B cell (primary cell): Measurements from ENCODE around the gene RIMBP2. TPM values are rescaled to one million over a fixed set of nuclear protein-coding genes. Genes with fewer than 3 reads are reported as not detected.

Source experiments
- ATAC-seq: fragments of 200-7000 bp; cut with Tn5 transposase; one replicate; pipeline ENCODE4 v1.10.0; 2021; ENCODE audit warnings: low read depth, mild to moderate bottlenecking, moderate number of reproducible peaks, moderate library complexity
- CTCF ChIA-PET: fragments of 350-600 bp; sonication (Branson Sonifier 250); formaldehyde crosslinking; loops from one replicate; lab custom pipeline; 2021; ENCODE audit warnings: antibody characterized with exemption, inconsistent platforms; lab: Charles Lee
- POLR2A ChIA-PET: fragments of 350-600 bp; sonication (Branson Sonifier 250); formaldehyde crosslinking; loops from one replicate; lab custom pipeline; 2021; ENCODE audit warnings: antibody characterized with exemption; lab: Charles Lee
- DNase-seq: peaks from one replicate; pipeline ENCODE4 v3.0.0; 2013
- H2AFZ ChIP-seq: 2 replicates; pipeline ENCODE4 v1.6.1; 2012; ENCODE audit warnings: mild to moderate bottlenecking, low read depth, low read length; ENCODE audit not compliant: insufficient read depth, poor library complexity, severe bottlenecking
- H3K27ac ChIP-seq, 2 donors: 1 replicate in 1 of 2; 2 replicates in 1 of 2; pipeline ENCODE4 v1.5.1; 2012 to 2013; ENCODE audit warnings: low read length in 2 of 2, mild to moderate bottlenecking in 2 of 2, moderate library complexity in 1 of 2
- H3K27me3 ChIP-seq, 4 experiments: fragments of 200-600 bp in 1 of 4; sonication (generic) in 1 of 4; replicated peaks in 1 of 4; 1 replicate in 2 of 4; 2 replicates in 2 of 4; pipeline versions ENCODE4 v1.6.1 to v1.7.0; 2013 to 2016; ENCODE audit warnings: low read length in 3 of 4, mild to moderate bottlenecking in 2 of 4, mixed read lengths in 1 of 4, moderate library complexity in 1 of 4; ENCODE audit not compliant: insufficient read depth in 4 of 4, control insufficient read depth in 3 of 4; ENCODE audit errors: control extremely low read depth in 1 of 4
- H3K36me3 ChIP-seq, 2 experiments: replicated peaks in 1 of 2; 1 replicate in 1 of 2; 2 replicates in 1 of 2; pipeline versions ENCODE4 v1.6.1 to v1.7.1; 2013; ENCODE audit warnings: low read length in 1 of 2; ENCODE audit not compliant: insufficient read depth in 2 of 2, control insufficient read depth in 1 of 2; ENCODE audit errors: control extremely low read depth in 1 of 2, extremely low read depth in 1 of 2
- H3K4me1 ChIP-seq, 2 donors: fragments of 200-600 bp in 1 of 2; sonication (generic) in 1 of 2; 1 replicate in 1 of 2; 2 replicates in 1 of 2; pipeline versions ENCODE4 v1.5.1 to v1.6.1; 2013 to 2017; ENCODE audit warnings: low read length in 2 of 2; ENCODE audit not compliant: control insufficient read depth in 2 of 2, insufficient read depth in 2 of 2
- H3K4me2 ChIP-seq: replicated peaks from 2 replicates; pipeline ENCODE3; 2012; ENCODE audit warnings: mild to moderate bottlenecking, low read depth, low read length; ENCODE audit not compliant: poor library complexity, severe bottlenecking
- H3K4me3 ChIP-seq, 5 experiments: fragments of 200-600 bp in 1 of 5; sonication (generic) in 1 of 5; 1 replicate in 3 of 5; 2 replicates in 2 of 5; pipeline versions ENCODE4 v1.5.1 to v1.7.0; 2011 to 2016; ENCODE audit warnings: low read length in 4 of 5, mild to moderate bottlenecking in 4 of 5, low read depth in 2 of 5, control low read depth in 1 of 5, moderate library complexity in 1 of 5; ENCODE audit not compliant: insufficient read depth in 1 of 5; ENCODE audit errors: control extremely low read depth in 1 of 5, extremely low read depth in 1 of 5
- H3K79me2 ChIP-seq: fragments of 200-600 bp; sonication (generic); one replicate; pipeline ENCODE4 v1.6.0; 2016; ENCODE audit warnings: low read length; ENCODE audit not compliant: control insufficient read depth, insufficient read depth
- H3K9ac ChIP-seq: fragments of 200-600 bp; sonication (generic); 2 replicates; pipeline ENCODE4 v1.6.1; 2017; ENCODE audit warnings: mild to moderate bottlenecking, low read length, moderate library complexity
- H3K9me3 ChIP-seq, 3 donors: one replicate each; pipeline versions ENCODE4 v1.6.1 to v1.7.1; 2013; ENCODE audit warnings: low read length in 2 of 3; ENCODE audit not compliant: control insufficient read depth in 2 of 3, insufficient read depth in 1 of 3; ENCODE audit errors: control extremely low read depth in 1 of 3
- H4K20me1 ChIP-seq: 2 replicates; pipeline ENCODE4 v1.6.0; 2012; ENCODE audit warnings: mild to moderate bottlenecking, low read length; ENCODE audit not compliant: insufficient read depth, control insufficient read depth, poor library complexity, severe bottlenecking
- H3K27ac Mint-ChIP-seq: one replicate; pipeline ENCODE4 v1.8.0; 2021; ENCODE audit warnings: mixed read lengths
- H3K27me3 Mint-ChIP-seq: one replicate; pipeline ENCODE4 v1.8.0; 2021; ENCODE audit warnings: mixed read lengths
- H3K4me1 Mint-ChIP-seq: one replicate; pipeline ENCODE4 v1.8.0; 2021; ENCODE audit warnings: mixed read lengths
- H3K4me3 Mint-ChIP-seq: one replicate; pipeline ENCODE4 v1.8.0; 2021; ENCODE audit warnings: mixed read lengths
- H3K9me3 Mint-ChIP-seq: one replicate; pipeline ENCODE4 v1.8.0; 2022; ENCODE audit warnings: mixed read lengths; ENCODE audit not compliant: insufficient read depth
- EZH2 ChIP-seq: IDR thresholded peaks from 2 replicates; pipeline ENCODE4 v1.6.1; 2012; ENCODE audit warnings: borderline replicate concordance, low read depth, mild to moderate bottlenecking, moderate library complexity, low read length; ENCODE audit not compliant: insufficient read depth, poor library complexity, severe bottlenecking
- WGBS: methylation state at CpG from one replicate; pipeline ENCODE4 v1.1.5; 2013; ENCODE audit warnings: missing lambda C conversion rate; ENCODE audit not compliant: insufficient coverage; 5-methylcytosine and 5-hydroxymethylcytosine counted together
- intact Hi-C: fragments of 100-400 bp; cut with micrococcal nuclease; formaldehyde crosslinking; loops from one replicate; pipeline ENCODE4 v1.10.0; 2022
- polyA plus RNA-seq: library from polyadenylated mRNA; depleted of rRNA; stranded (reverse); fragments of >200 nt; gene quantifications from 2 replicates; pipeline ENCODE4 v1.2.3, GENCODE V29; 2012
- total RNA-seq, 2 donors: library from RNA; stranded (reverse); fragments of 120-200 nt in 1 of 2; gene quantifications; 1 replicate in 1 of 2; 2 replicates in 1 of 2; pipeline versions ENCODE4 v1.2.3 to v1.2.4, GENCODE V29; 2013 to 2022
- TF ChIP-seq, protein P1 (sequence below): fragments of 200-600 bp; IDR thresholded peaks from one replicate; pipeline ENCODE4 v1.8.0; 2022; ENCODE audit warnings: antibody characterized with exemption, mild to moderate bottlenecking

The RIMBP2 gene
- total and polyA plus RNA-seq, 2 donors (not counting 1 experiment from before 2014, with no cell fraction given): not detected

DNA sequence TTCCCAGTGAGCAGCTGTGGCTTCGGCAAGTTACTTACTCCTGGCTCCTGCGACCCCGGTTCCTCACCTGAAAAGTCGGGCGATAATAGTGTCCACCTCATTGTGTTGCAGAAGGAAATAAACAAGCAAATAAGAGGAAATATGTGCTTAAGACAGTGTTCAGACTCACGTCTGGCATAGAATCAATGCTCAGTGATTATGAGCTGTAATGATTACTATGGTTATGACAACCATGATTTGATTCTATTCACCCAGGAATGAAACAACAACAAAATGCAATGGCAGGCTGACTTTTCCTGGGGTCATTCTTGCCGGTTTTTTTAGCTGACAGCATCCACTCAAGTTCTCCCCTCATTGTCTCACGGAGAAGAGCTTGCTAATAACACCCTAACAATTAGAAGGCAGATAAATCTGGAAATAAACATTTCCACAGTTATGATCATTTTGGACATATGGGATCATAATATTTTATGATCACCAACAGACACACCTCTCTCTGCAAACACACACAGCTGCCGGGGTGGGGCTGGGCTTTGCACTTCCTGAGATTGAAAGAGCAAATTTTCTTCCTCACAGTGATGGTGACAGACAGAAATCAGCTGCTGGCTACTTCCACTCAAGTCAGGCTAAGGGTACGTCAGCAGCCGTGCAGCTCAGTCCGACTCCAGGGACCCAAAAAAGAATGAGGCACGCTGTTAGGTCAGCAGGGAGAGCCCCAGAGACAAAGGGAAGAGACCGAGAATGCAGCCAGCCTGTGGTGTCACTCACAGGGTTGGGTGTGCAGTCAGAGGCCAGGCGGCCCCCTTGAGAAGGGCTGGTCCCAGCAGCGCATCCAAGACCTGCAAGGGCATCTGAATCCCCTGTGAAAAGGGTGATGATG, 158.0 kb downstream of the RIMBP2 start:
- H3K27ac Mint-ChIP-seq: no peak overlapping the region
- Histone ChIP-seq H3K4me1 (no peaks in the 10 kb centered on the region), H3K27me3 (no peaks in the 10 kb centered on the region), H3K9ac (no peak overlapping the region), H3K9me3 (peaks cover 0 to 11% (median 0%) of the 10 kb centered on the region in 3 donors), H3K79me2 (no peaks in the 10 kb centered on the region), H3K27ac (no peak overlapping the region), H3K36me3 (no peaks in the 10 kb centered on the region), H3K4me2 (no peak overlapping the region), H4K20me1 (no peaks in the 10 kb centered on the region), H3K4me3 (no peak overlapping the region), H2AFZ (no peak overlapping the region)
- POLR2A ChIA-PET: no interaction called here
- no peak overlapping the region for H3K4me3 Mint-ChIP-seq
- WGBS: 76% methylated on average over 12 of the region's 16 CpGs
- no peaks in the 10 kb centered on the region for H3K27me3 Mint-ChIP-seq
- DNase-seq: no peak
- no peaks in the 10 kb centered on the region for H3K4me1 Mint-ChIP-seq
- intact Hi-C loops: no loop called here
- ATAC-seq: no peak
- no peak for TF ChIP-seq EZH2
- TF ChIP-seq, protein P1, sequence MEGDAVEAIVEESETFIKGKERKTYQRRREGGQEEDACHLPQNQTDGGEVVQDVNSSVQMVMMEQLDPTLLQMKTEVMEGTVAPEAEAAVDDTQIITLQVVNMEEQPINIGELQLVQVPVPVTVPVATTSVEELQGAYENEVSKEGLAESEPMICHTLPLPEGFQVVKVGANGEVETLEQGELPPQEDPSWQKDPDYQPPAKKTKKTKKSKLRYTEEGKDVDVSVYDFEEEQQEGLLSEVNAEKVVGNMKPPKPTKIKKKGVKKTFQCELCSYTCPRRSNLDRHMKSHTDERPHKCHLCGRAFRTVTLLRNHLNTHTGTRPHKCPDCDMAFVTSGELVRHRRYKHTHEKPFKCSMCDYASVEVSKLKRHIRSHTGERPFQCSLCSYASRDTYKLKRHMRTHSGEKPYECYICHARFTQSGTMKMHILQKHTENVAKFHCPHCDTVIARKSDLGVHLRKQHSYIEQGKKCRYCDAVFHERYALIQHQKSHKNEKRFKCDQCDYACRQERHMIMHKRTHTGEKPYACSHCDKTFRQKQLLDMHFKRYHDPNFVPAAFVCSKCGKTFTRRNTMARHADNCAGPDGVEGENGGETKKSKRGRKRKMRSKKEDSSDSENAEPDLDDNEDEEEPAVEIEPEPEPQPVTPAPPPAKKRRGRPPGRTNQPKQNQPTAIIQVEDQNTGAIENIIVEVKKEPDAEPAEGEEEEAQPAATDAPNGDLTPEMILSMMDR: no peak
- no peaks in the 10 kb centered on the region for H3K9me3 Mint-ChIP-seq
- CTCF ChIA-PET: no interaction called here

DNA sequence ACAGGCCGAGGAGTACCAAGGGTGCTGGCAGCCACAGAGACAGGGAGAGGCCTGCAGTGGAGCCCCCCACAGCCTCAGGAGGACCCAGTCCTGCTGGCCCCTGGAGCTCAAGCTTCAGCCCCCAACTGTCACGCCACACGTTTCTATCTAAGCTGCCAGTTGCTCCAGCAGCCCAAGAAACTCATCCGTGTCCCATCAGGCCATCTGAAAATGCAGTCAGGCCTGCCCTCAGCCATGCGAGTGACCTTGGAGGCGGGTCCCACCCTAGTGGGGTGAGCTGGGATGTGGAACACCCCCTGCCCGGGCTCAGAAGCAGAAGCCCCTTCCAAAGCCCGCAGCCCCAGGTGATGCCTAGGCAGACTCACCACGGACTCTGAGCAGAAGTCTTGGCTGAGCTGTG, 158.9 kb downstream of the RIMBP2 start:
- CTCF ChIA-PET: no interaction called here

More for the DNA sequence above, 158.9 kb downstream of the RIMBP2 start:
- Mint-ChIP-seq H3K27ac (no peak overlapping the region), H3K4me3 (no peak overlapping the region), H3K9me3 (no peaks in the 10 kb centered on the region), H3K4me1 (no peaks in the 10 kb centered on the region), H3K27me3 (peaks cover 2% of the 10 kb centered on the region)
- Histone ChIP-seq H2AFZ (no peak overlapping the region), H3K36me3 (no peaks in the 10 kb centered on the region), H3K27me3 (no peaks in the 10 kb centered on the region), H3K9ac (no peak overlapping the region), H4K20me1 (no peaks in the 10 kb centered on the region), H3K79me2 (no peaks in the 10 kb centered on the region), H3K4me2 (no peak overlapping the region), H3K4me1 (no peaks in the 10 kb centered on the region), H3K9me3 (peaks cover 0 to 11% (median 0%) of the 10 kb centered on the region in 3 donors), H3K4me3 (no peak overlapping the region), H3K27ac (no peak overlapping the region)
- 94% methylated on average over 9 of the region's 9 CpGs for WGBS
- POLR2A ChIA-PET: no interaction called here
- intact Hi-C loops: no loop called here
- ATAC-seq (no peak), DNase-seq (no peak)
- TF ChIP-seq, protein P1: no peak
- no peak for TF ChIP-seq EZH2
